Stimulated activated naive CD8-positive, alpha-beta T cell treated with anti-CD3 and anti-CD28 coated beads, Interleukin-15, Interleukin-2, amounts not matched to agents 100 ng/mL and 50 ng/mL, for 24 hours (primary cell): ENCODE data around the gene ZC3H12D.

Experiments
- H3K27ac Mint-ChIP-seq: one replicate; pipeline ENCODE4 v1.8.0; 2021; ENCODE audit warnings: mild to moderate bottlenecking, mixed read lengths
- H3K27me3 Mint-ChIP-seq: one replicate; pipeline ENCODE4 v1.8.0; 2021; ENCODE audit warnings: mixed read lengths
- H3K36me3 Mint-ChIP-seq: one replicate; pipeline ENCODE4 v1.8.0; 2021; ENCODE audit warnings: low read depth, mixed read lengths
- H3K4me1 Mint-ChIP-seq: one replicate; pipeline ENCODE4 v1.8.0; 2021; ENCODE audit warnings: low read depth, mixed read lengths
- H3K4me3 Mint-ChIP-seq: one replicate; pipeline ENCODE4 v1.8.0; 2021; ENCODE audit warnings: mild to moderate bottlenecking, mixed read lengths
- H3K9me3 Mint-ChIP-seq: one replicate; pipeline ENCODE4 v1.8.0; 2021; ENCODE audit warnings: mixed read lengths

The ZC3H12D gene

GRCh38 chr6:149400050-149400449 lies 84.8 kb downstream of the ZC3H12D start, which contains the start of gene SUMO4:
TSS of gene SUMO4 (plus strand) at chr6:149400262. CDS start at chr6:149400392, 130 bp downstream.
- Mint-ChIP-seq H3K36me3 (peaks cover 82% of the 10 kb centered on the region), H3K27ac (no peak within 1 kb of the TSS), H3K27me3 (no peaks in the 10 kb centered on the region), H3K4me3 (no peak within 1 kb of the TSS), H3K4me1 (peaks cover 22% of the 10 kb centered on the region), H3K9me3 (no peaks in the 10 kb centered on the region)

DNA sequence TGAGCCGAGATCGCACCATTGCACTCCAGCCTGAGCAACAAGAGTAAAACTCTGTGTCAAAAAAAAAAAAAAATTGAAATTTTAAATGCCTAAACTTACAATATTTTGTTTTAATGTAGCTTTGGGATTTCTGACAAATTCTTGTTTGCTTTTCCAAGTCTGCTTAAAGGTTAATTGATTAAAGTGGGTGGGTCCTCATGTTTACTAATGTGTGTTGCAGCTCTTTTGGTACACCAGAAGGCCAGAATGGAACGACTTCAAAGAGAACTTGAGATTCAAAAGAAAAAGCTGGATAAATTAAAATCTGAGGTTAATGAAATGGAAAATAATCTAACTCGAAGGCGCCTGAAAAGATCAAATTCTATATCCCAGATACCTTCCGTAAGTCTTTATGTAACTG lies 87.4 kb downstream of the ZC3H12D start:
- no peak overlapping the region for H3K27ac Mint-ChIP-seq
- H3K4me3 Mint-ChIP-seq, result no peak overlapping the region

More for the DNA sequence above, 87.4 kb downstream of the ZC3H12D start:
- Mint-ChIP-seq H3K4me1 (peaks cover 33% of the 10 kb centered on the region), H3K9me3 (no peaks in the 10 kb centered on the region), H3K36me3 (peaks cover 84% of the 10 kb centered on the region), H3K27me3 (no peaks in the 10 kb centered on the region)
